Lower lobe of right lung (tissue), 2 donors: ENCODE data around the gene GPR183. TPM values are rescaled to one million over a fixed set of nuclear protein-coding genes. Genes with fewer than 3 reads are reported as not detected.

Source experiments
- ATAC-seq, 2 donors: fragments of 200-7000 bp; cut with Tn5 transposase; one replicate each; pipeline ENCODE4 v1.9.1; 2020 to 2022; ENCODE audit warnings: mild to moderate bottlenecking in 2 of 2, moderate library complexity in 2 of 2
- DNase-seq: peaks from one replicate; pipeline ENCODE4 v3.0.0-alpha.2; 2020
- H3K27ac ChIP-seq: fragments of 200-600 bp; one replicate; pipeline ENCODE4 v1.8.0; 2022
- H3K27me3 ChIP-seq: fragments of 200-600 bp; one replicate; pipeline ENCODE4 v1.8.0; 2022; ENCODE audit warnings: low read depth
- H3K36me3 ChIP-seq: fragments of 200-600 bp; one replicate; pipeline ENCODE4 v1.8.0; 2022; ENCODE audit warnings: mild to moderate bottlenecking
- H3K4me1 ChIP-seq: fragments of 200-600 bp; one replicate; pipeline ENCODE4 v1.8.0; 2022
- H3K4me3 ChIP-seq: fragments of 200-600 bp; one replicate; pipeline ENCODE4 v1.8.0; 2022; ENCODE audit warnings: mild to moderate bottlenecking
- H3K9me3 ChIP-seq: fragments of 200-600 bp; one replicate; pipeline ENCODE4 v1.8.0; 2022
- CTCF ChIP-seq: fragments of 200-600 bp; IDR thresholded peaks from one replicate; pipeline ENCODE4 v1.8.0; 2022; ENCODE audit warnings: antibody characterized with exemption, mild to moderate bottlenecking
- intact Hi-C: fragments of 100-400 bp; cut with DNase I; formaldehyde crosslinking; loops from one replicate; pipeline ENCODE4 v1.11.0; 2022
- total RNA-seq: library from RNA; stranded (reverse); fragmentation: NEBNext Ultra II Directional; extraction: Animal tissue kit (Norgen Biotek cat#: 25700); gene quantifications from one replicate; pipeline ENCODE4 v1.2.1, GENCODE V29; 2021
- donor health status: DM: no; HTN: yes; CAD: no; lungs with severe emphysema.

Gene GPR183
- total RNA-seq, 1 donor from 2014 or later: 9.0 TPM

DNA sequence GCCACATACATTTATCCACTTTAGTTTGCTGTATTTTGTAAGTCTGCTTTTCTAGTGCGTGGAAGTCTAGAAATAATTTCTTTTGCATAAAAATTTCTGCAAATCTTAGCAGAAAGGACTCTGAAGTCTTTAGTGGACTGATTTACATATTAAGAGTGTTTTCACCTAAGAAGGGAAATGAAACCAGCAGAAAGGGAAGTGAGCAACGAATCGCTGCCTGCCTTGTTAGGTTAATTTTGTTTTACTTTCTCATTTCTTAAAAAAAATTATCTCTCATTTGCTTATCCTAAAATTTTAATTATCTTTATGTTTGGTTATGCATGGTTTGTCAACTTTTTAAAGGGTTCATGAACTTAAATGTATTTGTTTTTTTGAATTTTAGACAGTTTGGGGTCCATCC lies 48.3 kb downstream of the GPR183 start:
- ATAC-seq (peak in 1 of 2 donors; percentile 57), DNase-seq (no peak)
- peaks cover 9% of the 10 kb centered on the region for H3K36me3 ChIP-seq
- H3K27me3 ChIP-seq: no peaks in the 10 kb centered on the region
- peak overlapping the region; percentile 37 for H3K27ac ChIP-seq
- no peaks in the 10 kb centered on the region for H3K4me1 ChIP-seq
- TF ChIP-seq CTCF: no peak
- no peaks in the 10 kb centered on the region for H3K9me3 ChIP-seq
- intact Hi-C loops: no loop called here
- no peak overlapping the region for H3K4me3 ChIP-seq

DNA sequence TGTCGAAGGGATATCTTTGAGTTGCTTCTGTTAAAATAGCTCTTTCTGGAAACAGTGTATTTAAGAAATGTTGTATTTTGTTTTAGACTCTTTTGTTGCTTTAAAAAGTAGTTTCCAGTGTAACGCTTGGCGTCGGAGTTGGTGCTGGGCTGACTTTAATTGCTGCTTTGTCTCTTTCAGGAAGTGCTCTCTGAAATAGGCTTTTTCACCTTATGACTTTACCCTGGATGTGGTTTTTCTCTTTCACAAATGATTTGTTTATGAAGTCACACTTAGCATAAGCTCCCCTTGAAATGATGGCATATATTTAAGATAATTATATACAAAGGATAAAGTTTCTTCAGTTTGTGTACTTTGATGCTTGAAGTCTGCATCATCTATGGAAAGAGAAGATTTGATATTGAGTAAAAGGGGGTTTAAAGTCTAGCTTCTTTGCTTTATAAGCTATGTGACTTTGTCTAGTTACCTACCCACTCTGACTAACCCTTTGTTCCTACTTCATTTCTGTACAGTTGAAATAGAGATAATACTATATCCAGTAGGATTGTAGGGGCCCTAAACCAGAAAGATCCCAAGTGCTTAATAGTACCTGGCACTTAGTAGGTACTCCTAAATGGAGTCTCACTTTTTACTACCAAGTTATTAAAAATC lies 48.9 kb downstream of the GPR183 start, which contains the start of gene GPR18:
Gene GPR18 (minus strand): TSS at position 170 of the 651 bp plus-strand sequence. CDS start 2,507 bp downstream, outside the sequence.
- Histone ChIP-seq H3K4me1 (no peaks in the 10 kb centered on the region), H3K9me3 (no peaks in the 10 kb centered on the region), H3K4me3 (peak within 1 kb of the TSS; percentile 20), H3K36me3 (peaks cover 9% of the 10 kb centered on the region), H3K27me3 (no peaks in the 10 kb centered on the region), H3K27ac (peak within 1 kb of the TSS; percentile 37)
- intact Hi-C loops: no loop called here
- ATAC-seq: peak in 1 of 2 donors; percentile 61
- DNase-seq: no peak
- no peak for TF ChIP-seq CTCF

GRCh38 chr13:99257291-99257690 lies 49.9 kb downstream of the GPR183 start:
- Histone ChIP-seq H3K9me3 (no peaks in the 10 kb centered on the region), H3K4me3 (no peak overlapping the region), H3K27ac (no peak overlapping the region), H3K27me3 (no peaks in the 10 kb centered on the region), H3K36me3 (peaks cover 9% of the 10 kb centered on the region), H3K4me1 (no peaks in the 10 kb centered on the region)
- no peak for TF ChIP-seq CTCF
- no peak for DNase-seq
- intact Hi-C loops: no loop called here
- no peak for ATAC-seq

DNA sequence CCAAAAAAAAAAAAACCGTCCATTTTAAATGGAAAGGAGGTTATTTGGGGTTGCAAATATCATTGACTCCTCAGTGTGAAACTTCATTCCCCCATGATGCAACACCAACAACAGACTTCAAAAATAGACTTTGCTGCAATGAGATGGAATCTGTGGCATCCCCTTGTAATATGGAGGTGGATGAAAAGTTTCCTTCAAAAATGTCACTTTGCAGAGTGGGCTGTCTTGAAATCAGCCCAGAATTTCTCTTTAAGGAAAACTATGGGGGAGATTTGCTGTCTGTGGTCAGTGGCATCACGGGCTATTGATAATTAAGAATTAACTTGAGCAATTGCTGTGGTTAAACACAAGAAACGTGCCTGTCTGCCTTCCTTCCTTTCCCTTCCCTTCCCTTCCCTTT lies 50.5 kb downstream of the GPR183 start:
- no peak for TF ChIP-seq CTCF
- no peak overlapping the region for H3K27ac ChIP-seq
- no peaks in the 10 kb centered on the region for H3K9me3 ChIP-seq
- DNase-seq (no peak), ATAC-seq (no peak)
- peaks cover 9% of the 10 kb centered on the region for H3K36me3 ChIP-seq
- intact Hi-C loops: no loop called here
- H3K27me3 ChIP-seq: no peaks in the 10 kb centered on the region
- H3K4me3 ChIP-seq: no peak overlapping the region
- no peaks in the 10 kb centered on the region for H3K4me1 ChIP-seq

DNA sequence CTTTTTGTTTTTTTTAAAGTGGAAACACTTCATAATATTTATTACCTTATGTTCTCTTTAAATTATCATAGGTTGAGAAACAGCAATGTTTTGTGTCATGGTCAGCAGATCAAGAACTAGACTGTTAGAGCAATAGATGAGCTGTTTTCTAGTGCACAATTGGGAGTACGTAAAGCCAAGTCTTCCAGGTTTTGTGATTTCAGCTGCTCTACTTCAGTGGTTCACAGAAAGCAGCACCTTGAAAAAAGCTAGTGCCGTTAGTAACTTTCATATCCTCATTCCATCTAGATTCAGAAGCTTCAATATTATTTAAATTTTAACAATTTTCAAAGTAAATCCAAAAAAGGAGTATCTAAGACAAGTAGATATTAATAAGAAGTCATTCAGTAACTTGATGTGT lies 50.9 kb downstream of the GPR183 start:
- intact Hi-C loops: no loop called here
- Histone ChIP-seq H3K36me3 (peaks cover 9% of the 10 kb centered on the region), H3K27me3 (no peaks in the 10 kb centered on the region), H3K9me3 (no peaks in the 10 kb centered on the region), H3K27ac (no peak overlapping the region), H3K4me1 (no peaks in the 10 kb centered on the region), H3K4me3 (no peak overlapping the region)
- DNase-seq (no peak), ATAC-seq (no peak)
- no peak for TF ChIP-seq CTCF
